Measurements from ENCODE around the gene APBA1. TPM values are rescaled to one million over a fixed set of nuclear protein-coding genes. Genes with fewer than 3 reads are reported as not detected.
"Not testable (repeated sequence)": the region's sequence is repeated elsewhere in the genome, so short reads cannot be mapped to it uniquely, and the experiment has no call there.

Gene APBA1
- polyA plus RNA-seq, 1 experiment = 6.7 TPM

GRCh38 chr9:69420611-69421270 lies 251.4 kb downstream of the APBA1 start:
- TF ChIP-seq CTCF (IDR thresholded peaks at IDR 0.05; ENCODE audit: low read depth, low read length) = no peak
- ChIA-PET POLR2A (no interaction called here), CTCF (interaction anchor here (0.6 to 4.4 kb wide), 15 partner anchors 8 to 809 kb away, joined by 3 to 68 read pairs (median 8); no protein-coding TSS in a partner anchor)
- Histone ChIP-seq H3K27ac (ENCODE audit: low read depth, low read length) (no peak overlapping the region), H3K9me3 (ENCODE audit: control insufficient read depth, insufficient read depth, low read length) (no peaks in the 10 kb centered on the region), H3K27me3 (ENCODE audit: control insufficient read depth, insufficient read depth, low read length) (no peaks in the 10 kb centered on the region), H3K4me3 (ENCODE audit: low read depth, low read length) (no peak overlapping the region)
- no peak for DNase-seq (ENCODE audit: low read depth, low spot score)

- POLR2A ChIA-PET = interaction anchor here (0.6 kb wide), 1 partner anchor 111 kb away, joined by 3 read pairs; no protein-coding TSS in a partner anchor
Measured at GRCh38 chr9:69412741-69413150, 259.4 kb downstream of the APBA1 start.

GRCh38 chr9:69411931-69412740 lies 260.0 kb downstream of the APBA1 start:
- DNase-seq (ENCODE audit: low read depth, low spot score) = no peak
- TF ChIP-seq CTCF (IDR thresholded peaks at IDR 0.05; ENCODE audit: low read depth, low read length) = no peak
- Histone ChIP-seq H3K27me3 (ENCODE audit: control insufficient read depth, insufficient read depth, low read length) (no peaks in the 10 kb centered on the region), H3K9me3 (ENCODE audit: control insufficient read depth, insufficient read depth, low read length) (no peaks in the 10 kb centered on the region), H3K27ac (ENCODE audit: low read depth, low read length) (no peak overlapping the region), H3K4me3 (ENCODE audit: low read depth, low read length) (no peak overlapping the region)
- ChIA-PET CTCF (interaction anchor here (0.6 to 1.5 kb wide), 10 partner anchors 10 to 1874 kb away, joined by 3 to 11 read pairs (median 4); no protein-coding TSS in a partner anchor), POLR2A (interaction anchor here (0.6 kb wide), 1 partner anchor 111 kb away, joined by 3 read pairs; no protein-coding TSS in a partner anchor)

More at GRCh38 chr9:69412741-69413150, 259.4 kb downstream of the APBA1 start:
- CTCF ChIA-PET = interaction anchor here (0.6 to 1.5 kb wide), 15 partner anchors 9 to 1873 kb away, joined by 3 to 18 read pairs (median 4); no protein-coding TSS in a partner anchor
- Histone ChIP-seq H3K27me3 (ENCODE audit: control insufficient read depth, insufficient read depth, low read length) (no peaks in the 10 kb centered on the region), H3K9me3 (ENCODE audit: control insufficient read depth, insufficient read depth, low read length) (no peaks in the 10 kb centered on the region), H3K4me3 (ENCODE audit: low read depth, low read length) (peak overlapping the region; percentile 63), H3K27ac (ENCODE audit: low read depth, low read length) (no peak overlapping the region)
- peak; percentile 88 for TF ChIP-seq CTCF (IDR thresholded peaks at IDR 0.05; ENCODE audit: low read depth, low read length)
- peak; percentile 30 for DNase-seq (ENCODE audit: low read depth, low spot score)

GRCh38 chr9:69411246-69411645 lies 260.9 kb downstream of the APBA1 start:
- Histone ChIP-seq H3K27me3 (ENCODE audit: control insufficient read depth, insufficient read depth, low read length) (no peaks in the 10 kb centered on the region), H3K27ac (ENCODE audit: low read depth, low read length) (no peak overlapping the region), H3K4me3 (ENCODE audit: low read depth, low read length) (no peak overlapping the region), H3K9me3 (ENCODE audit: control insufficient read depth, insufficient read depth, low read length) (no peaks in the 10 kb centered on the region)
- DNase-seq (ENCODE audit: low read depth, low spot score) = no peak
- no peak for TF ChIP-seq CTCF (IDR thresholded peaks at IDR 0.05; ENCODE audit: low read depth, low read length)
- ChIA-PET POLR2A (no interaction called here), CTCF (no interaction called here)

- H3K27ac ChIP-seq (ENCODE audit: low read depth, low read length); POLR2A ChIA-PET; H3K27me3 ChIP-seq (ENCODE audit: control insufficient read depth, insufficient read depth, low read length); CTCF ChIA-PET; DNase-seq (ENCODE audit: low read depth, low spot score); H3K4me3 ChIP-seq (ENCODE audit: low read depth, low read length); H3K9me3 ChIP-seq (ENCODE audit: control insufficient read depth, insufficient read depth, low read length): not testable (repeated sequence)
Measured at GRCh38 chr9:69409936-69410335, 262.2 kb downstream of the APBA1 start.

Data from AG04450 (cell line).